HG03159 (cell line): ENCODE data around the gene TBC1D5.
"Not testable (repeated sequence)": the region's sequence is repeated elsewhere in the genome, so short reads cannot be mapped to it uniquely, and the experiment has no call there.

ENCODE experiments used
- ATAC-seq: cut with Tn5 transposase; IDR thresholded peaks from one replicate; pipeline ENCODE4 v1.9.1; 2021; ENCODE audit warnings: mild to moderate bottlenecking, moderate library complexity; ENCODE audit not compliant: unreplicated experiment

The TBC1D5 gene

GRCh38 chr3:17372362-17373210 lies 369.8 kb downstream of the TBC1D5 start:
- no peak for ATAC-seq

- ATAC-seq: no peak
These were observed 372.5 kb downstream of the TBC1D5 start for GRCh38 chr3:17369973-17370372.

- no peak for ATAC-seq
These were observed 375.3 kb downstream of the TBC1D5 start for GRCh38 chr3:17367171-17367570.

GRCh38 chr3:17360991-17361390 lies 381.4 kb downstream of the TBC1D5 start:
- ATAC-seq: no peak

DNA sequence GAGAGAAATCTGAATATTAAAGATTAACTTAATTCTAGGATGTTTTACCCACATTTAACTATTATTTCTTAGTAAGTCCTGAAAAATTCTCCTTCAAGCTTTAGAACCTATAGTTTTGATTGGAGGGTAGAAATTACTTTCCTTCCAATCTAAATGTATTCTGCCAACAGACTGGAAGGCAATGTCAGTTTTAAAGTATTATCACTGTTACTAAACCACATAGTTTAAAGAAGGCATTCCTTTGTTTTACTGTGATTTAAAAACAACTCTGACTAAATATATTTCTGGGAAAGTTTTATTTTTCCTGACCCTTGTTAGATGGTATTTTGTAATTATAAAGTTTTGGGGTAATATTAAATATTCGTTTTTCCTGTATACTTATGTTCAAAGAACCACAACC lies 382.5 kb downstream of the TBC1D5 start:
- ATAC-seq: no peak

GRCh38 chr3:17357035-17357710 lies 385.3 kb downstream of the TBC1D5 start:
- no peak for ATAC-seq

- no peak for ATAC-seq
These were observed 385.8 kb downstream of the TBC1D5 start for GRCh38 chr3:17356585-17356984.

- no peak for ATAC-seq
These were observed 386.8 kb downstream of the TBC1D5 start for GRCh38 chr3:17355591-17355990.

DNA sequence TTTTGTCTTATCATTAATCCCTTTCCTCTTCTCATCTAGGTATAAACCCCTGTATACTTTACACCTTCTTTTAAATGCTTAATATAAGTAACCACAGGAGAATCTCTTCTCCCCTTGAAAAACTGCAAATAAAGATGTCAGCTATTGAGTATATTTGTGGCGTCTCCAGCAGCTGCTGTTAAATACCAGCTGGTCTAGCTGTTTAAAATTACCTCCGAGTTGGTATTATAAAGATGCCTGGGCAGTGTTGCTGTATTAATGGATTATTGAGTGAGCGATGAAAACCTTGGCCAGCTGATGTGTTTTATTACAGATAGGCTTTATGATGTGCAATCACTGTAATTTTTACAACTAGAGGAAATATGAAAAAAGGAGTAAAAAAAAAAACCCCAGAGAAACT lies 388.1 kb downstream of the TBC1D5 start:
- ATAC-seq: no peak

DNA sequence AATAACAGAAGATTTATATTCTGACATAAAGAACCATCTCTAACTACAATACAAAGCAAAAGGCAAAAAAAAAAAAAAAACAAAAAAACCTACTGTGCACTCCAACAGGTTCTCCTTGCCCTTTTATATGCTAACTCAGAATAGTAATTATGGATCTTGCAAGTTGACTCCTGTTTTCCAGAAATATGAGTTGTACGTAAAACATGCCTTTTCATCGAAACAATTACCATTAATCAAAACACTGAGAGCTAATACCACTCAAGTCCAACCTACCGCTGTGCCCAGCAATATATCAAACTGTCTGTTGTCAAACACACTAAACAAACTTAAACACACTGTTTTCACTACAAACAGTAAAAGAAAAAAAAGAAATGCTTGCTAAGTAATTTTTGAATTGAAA lies 389.8 kb downstream of the TBC1D5 start:
- ATAC-seq: no peak

GRCh38 chr3:17351193-17351592 lies 391.2 kb downstream of the TBC1D5 start:
- not testable (repeated sequence) for ATAC-seq

DNA sequence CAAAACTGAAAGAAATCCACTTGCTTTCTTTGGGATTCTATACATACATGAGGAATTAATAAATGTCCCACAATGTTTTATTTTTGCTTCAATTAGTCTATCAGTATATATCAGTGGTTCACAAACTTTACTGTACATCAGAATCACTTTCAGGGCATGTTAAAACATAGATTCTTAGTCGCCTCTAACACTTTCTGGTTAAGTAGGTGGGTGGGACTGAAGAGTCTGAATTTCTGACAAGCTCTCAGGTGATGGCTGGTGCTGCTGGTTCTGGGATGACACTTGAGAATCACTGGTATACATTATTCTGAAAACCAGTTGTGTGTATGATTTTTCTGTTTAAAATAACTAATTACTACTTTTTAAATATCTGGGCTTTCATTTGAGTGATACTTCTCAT lies 393.3 kb downstream of the TBC1D5 start:
- ATAC-seq: no peak

GRCh38 chr3:17342119-17342518 lies 400.3 kb downstream of the TBC1D5 start:
- no peak for ATAC-seq

GRCh38 chr3:17340693-17341092 lies 401.7 kb downstream of the TBC1D5 start:
- no peak for ATAC-seq

DNA sequence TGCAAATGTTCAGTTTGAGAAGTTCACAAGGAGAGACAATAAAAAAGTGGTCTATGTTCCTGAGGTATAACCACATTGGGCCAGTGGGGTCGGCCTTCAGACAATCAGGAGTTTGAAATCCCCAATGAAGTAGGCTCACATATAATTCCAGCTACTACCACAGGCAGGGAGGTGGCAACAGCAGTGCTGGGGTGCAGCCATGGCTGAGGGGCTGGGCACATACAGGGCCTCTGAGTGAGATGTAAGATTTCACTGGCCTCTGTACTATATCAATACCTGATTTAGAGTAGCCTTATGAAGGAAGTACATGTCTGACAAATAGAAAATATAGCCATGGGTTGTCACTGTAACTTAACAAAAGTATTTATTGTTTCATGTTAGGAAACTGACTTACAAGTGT lies 402.2 kb downstream of the TBC1D5 start:
- no peak for ATAC-seq

GRCh38 chr3:17339132-17339575 lies 403.3 kb downstream of the TBC1D5 start:
- ATAC-seq: no peak

GRCh38 chr3:17336291-17336690 lies 406.1 kb downstream of the TBC1D5 start:
- ATAC-seq: no peak

DNA sequence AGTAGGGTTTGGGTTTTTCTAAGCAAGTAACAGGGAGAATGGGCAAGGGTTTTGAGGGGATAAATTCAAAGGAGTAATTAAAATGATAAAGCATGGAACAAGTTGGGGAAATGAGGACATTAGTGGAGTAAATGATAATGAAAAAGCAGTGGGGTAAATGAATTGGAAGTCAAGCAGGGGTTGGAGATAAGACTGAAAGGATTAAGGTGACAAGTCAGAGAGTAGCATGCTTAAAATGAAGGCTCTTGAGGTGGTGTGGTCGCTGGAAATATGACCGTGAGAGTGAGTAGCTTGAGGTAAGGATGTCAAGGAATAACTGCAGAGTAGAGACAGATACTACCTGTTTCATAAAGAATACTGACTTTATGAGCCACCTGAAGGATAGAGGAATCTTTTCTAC lies 408.5 kb downstream of the TBC1D5 start:
- ATAC-seq: no peak

GRCh38 chr3:17333446-17333845 lies 409.0 kb downstream of the TBC1D5 start:
- no peak for ATAC-seq

GRCh38 chr3:17330660-17331059 lies 411.8 kb downstream of the TBC1D5 start:
- no peak for ATAC-seq

DNA sequence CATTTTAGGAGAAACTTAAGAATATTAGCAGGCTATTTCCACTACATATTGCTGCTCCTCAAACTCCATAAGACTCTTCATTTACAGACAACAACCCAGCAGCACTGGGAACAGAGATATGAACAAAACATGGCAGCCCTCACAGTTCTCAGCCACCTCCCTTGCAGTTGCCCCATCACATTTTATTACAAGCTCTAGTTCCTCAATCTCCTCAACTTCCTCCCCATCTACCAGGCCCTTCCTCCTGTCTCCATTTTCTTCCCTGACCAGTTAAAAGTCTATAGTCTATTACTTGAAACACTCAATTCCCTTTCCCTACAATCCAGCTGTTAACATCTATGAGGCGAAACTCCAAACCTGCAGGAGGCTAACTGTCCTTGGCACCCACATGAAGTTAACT lies 412.5 kb downstream of the TBC1D5 start:
- no peak for ATAC-seq

DNA sequence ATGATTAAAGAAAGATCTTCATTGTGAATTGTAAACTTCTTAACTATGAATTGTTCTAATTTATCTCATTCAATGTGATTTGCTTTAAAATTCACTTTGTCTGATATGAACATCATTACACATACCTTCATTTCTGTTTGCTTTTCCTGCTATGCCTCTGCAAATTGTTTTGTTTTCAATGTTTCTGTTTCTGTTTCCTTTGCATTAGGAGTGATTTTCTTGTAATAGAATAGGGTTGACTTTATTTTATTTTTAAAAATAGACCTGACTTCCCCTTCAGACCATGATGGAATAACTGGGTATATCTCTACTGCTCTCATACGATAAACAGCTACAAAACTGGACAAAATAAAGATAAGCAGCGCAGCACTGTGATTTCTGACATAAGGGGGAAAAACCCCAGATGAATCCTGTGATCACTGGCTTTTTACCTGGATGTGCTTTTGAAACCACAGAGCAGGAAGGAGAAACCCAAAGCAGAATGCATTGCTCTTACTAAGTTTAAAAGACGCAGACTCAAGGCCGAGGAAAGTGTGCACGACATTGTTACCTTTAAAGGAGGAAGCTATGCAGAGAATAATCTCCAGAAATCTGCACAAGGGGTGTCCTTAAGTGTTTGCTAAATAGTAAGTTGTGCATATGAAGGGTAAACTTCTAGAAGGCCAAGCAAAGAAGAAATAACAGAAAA lies 420.2 kb downstream of the TBC1D5 start:
- peak; percentile 51 for ATAC-seq
